ENCODE measurements around the gene RPS6KA3. TPM values are rescaled to one million over a fixed set of nuclear protein-coding genes. Genes with fewer than 3 reads are reported as not detected.

Gene RPS6KA3
- total and polyA plus RNA-seq, 12 donors: 6.2 to 41.9 (median 34.3) TPM

GRCh38 chrX:20151689-20152088, 115.0 kb downstream of the RPS6KA3 start:
- 93 to 97% (median 95%) methylated on average over 3 of the region's 3 CpGs for WGBS, 4 donors
- H3K9me3 ChIP-seq (replicated peaks in 1 of 3): no peaks in the 10 kb centered on the region
- intact Hi-C loops (cut with DNase I): no loop called here
- no peaks in the 10 kb centered on the region for H3K4me1 ChIP-seq (replicated peaks in 1 of 2)
- H3K27ac ChIP-seq: no peak overlapping the region
- H3K27me3 ChIP-seq: peaks cover 7% of the 10 kb centered on the region
- no peak for DNase-seq
- TF ChIP-seq POLR2A (IDR thresholded peaks at IDR 0.05) (no peak), CTCF (IDR thresholded peaks at IDR 0.05) (no peak)
- no peak overlapping the region for H3K4me3 ChIP-seq
- peaks cover 0 to 21% of the 10 kb centered on the region in 2 donors for H3K36me3 ChIP-seq (replicated peaks in 1 of 2)

- TF ChIP-seq POLR2A (IDR thresholded peaks at IDR 0.05) (no peak), CTCF (IDR thresholded peaks at IDR 0.05) (no peak)
- DNase-seq: no peak
- Histone ChIP-seq H3K36me3 (replicated peaks in 1 of 2) (peaks cover 0 to 1% of the 10 kb centered on the region in 2 donors), H3K9me3 (replicated peaks in 1 of 3) (no peaks in the 10 kb centered on the region), H3K4me1 (replicated peaks in 1 of 2) (no peaks in the 10 kb centered on the region), H3K4me3 (no peak overlapping the region), H3K27ac (no peak overlapping the region), H3K27me3 (no peaks in the 10 kb centered on the region)
- intact Hi-C loops (cut with DNase I): no loop called here
- 57 to 88% (median 79%) methylated on average over 2 of the region's 2 CpGs for WGBS, 4 donors
These were observed 117.4 kb downstream of the RPS6KA3 start for GRCh38 chrX:20149326-20149725.

GRCh38 chrX:20147561-20147960, 119.1 kb downstream of the RPS6KA3 start:
- Histone ChIP-seq H3K4me1 (replicated peaks in 1 of 2) (no peaks in the 10 kb centered on the region), H3K4me3 (no peak overlapping the region), H3K9me3 (replicated peaks in 1 of 3) (no peaks in the 10 kb centered on the region), H3K27me3 (no peaks in the 10 kb centered on the region), H3K36me3 (replicated peaks in 1 of 2) (no peaks in the 10 kb centered on the region), H3K27ac (no peak overlapping the region)
- intact Hi-C loops (cut with DNase I): no loop called here
- DNase-seq: no peak
- TF ChIP-seq POLR2A (IDR thresholded peaks at IDR 0.05): no peak
- no peak for TF ChIP-seq CTCF (IDR thresholded peaks at IDR 0.05)
- WGBS, 4 donors: 71 to 89% (median 84%) methylated on average over 1 of the region's 1 CpG

GRCh38 chrX:20144491-20144890, 122.2 kb downstream of the RPS6KA3 start:
- no peak for DNase-seq
- no peaks in the 10 kb centered on the region for H3K9me3 ChIP-seq (replicated peaks in 1 of 3)
- H3K4me3 ChIP-seq: no peak overlapping the region
- H3K27ac ChIP-seq: no peak overlapping the region
- no peaks in the 10 kb centered on the region for H3K27me3 ChIP-seq
- H3K4me1 ChIP-seq (replicated peaks in 1 of 2): peaks cover 7 to 10% of the 10 kb centered on the region in 2 donors
- TF ChIP-seq POLR2A (IDR thresholded peaks at IDR 0.05): no peak
- no peak for TF ChIP-seq CTCF (IDR thresholded peaks at IDR 0.05)
- intact Hi-C loops (cut with DNase I): no loop called here
- no peaks in the 10 kb centered on the region for H3K36me3 ChIP-seq (replicated peaks in 1 of 2)
- 81 to 83% (median 83%) methylated on average over 3 of the region's 3 CpGs for WGBS, 4 donors
